Esophagus muscularis mucosa (tissue), 4 donors: ENCODE data around the gene PIK3CB. TPM values are rescaled to one million over a fixed set of nuclear protein-coding genes. Genes with fewer than 3 reads are reported as not detected.

Source experiments
- DNase-seq: peaks from one replicate; pipeline ENCODE4 v3.0.0-alpha.2; 2017; ENCODE audit errors: extremely low spot score
- H3K27ac ChIP-seq, 4 donors: fragments of 200-600 bp; sonication (generic); replicated peaks in 1 of 4; 1 replicate in 3 of 4; 2 replicates in 1 of 4; pipeline ENCODE4 v1.5.1; 2016 to 2019; ENCODE audit warnings: mild to moderate bottlenecking in 1 of 4
- H3K27me3 ChIP-seq, 4 donors: fragments of 200-600 bp; sonication (generic); one replicate each; pipeline versions ENCODE4 v1.5.1 to v1.6.0; 2016 to 2019
- H3K36me3 ChIP-seq, 4 donors: fragments of 200-600 bp; sonication (generic); one replicate each; pipeline ENCODE4 v1.5.1; 2016 to 2019
- H3K4me1 ChIP-seq, 4 donors: fragments of 200-600 bp; sonication (generic); one replicate each; pipeline ENCODE4 v1.5.1; 2016 to 2019
- H3K4me3 ChIP-seq, 4 donors: fragments of 200-600 bp; sonication (generic); 1 replicate in 2 of 4; 2 replicates in 2 of 4; pipeline ENCODE4 v1.5.1; 2016 to 2019; ENCODE audit warnings: mild to moderate bottlenecking in 4 of 4, moderate library complexity in 1 of 4
- H3K9me3 ChIP-seq, 4 donors: fragments of 200-600 bp; sonication (generic); 1 replicate in 3 of 4; 2 replicates in 1 of 4; pipeline ENCODE4 v1.5.1; 2016 to 2019
- EP300 ChIP-seq: sonication (generic); formaldehyde crosslinking; IDR thresholded peaks from one replicate; pipeline ENCODE4 v1.6.1; 2017; ENCODE audit warnings: antibody characterized with exemption
- POLR2A ChIP-seq: fragments of 450-650 bp; IDR thresholded peaks from one replicate; pipeline ENCODE4 v1.6.1; 2017; ENCODE audit warnings: antibody characterized with exemption, moderate library complexity, mild to moderate bottlenecking, low read depth
- POLR2AphosphoS5 ChIP-seq, 2 donors: sonication (generic); formaldehyde crosslinking; IDR thresholded peaks; one replicate each; pipeline ENCODE4 v1.6.1; 2017; ENCODE audit warnings: antibody characterized with exemption in 2 of 2
- WGBS: methylation state at CpG from one replicate; pipeline ENCODE4 v1.1.5; 2018; 5-methylcytosine and 5-hydroxymethylcytosine counted together
- intact Hi-C: fragments of 100-400 bp; cut with DNase I; formaldehyde crosslinking; loops from one replicate; pipeline ENCODE4 v1.15.1; 2023
- total RNA-seq, 4 donors: library from RNA; depleted of rRNA; stranded (reverse); fragments of >200 nt; gene quantifications; one replicate each; pipeline versions ENCODE4 v1.1.0 to v1.2.1, GENCODE V29; 2016
- TF ChIP-seq, protein P1 (sequence below), 3 experiments: fragments of 200-600 bp in 2 of 3; fragments of 450-650 bp in 1 of 3; sonication (generic) in 2 of 3; IDR thresholded peaks; one replicate each; pipeline ENCODE4 v1.5.1; 2017 to 2019; ENCODE audit warnings: antibody characterized with exemption in 3 of 3, mild to moderate bottlenecking in 2 of 3, moderate library complexity in 1 of 3

Gene PIK3CB
- total RNA-seq, 4 donors from 2014 or later = 32.1 to 42.7 (median 36.6) TPM

DNA sequence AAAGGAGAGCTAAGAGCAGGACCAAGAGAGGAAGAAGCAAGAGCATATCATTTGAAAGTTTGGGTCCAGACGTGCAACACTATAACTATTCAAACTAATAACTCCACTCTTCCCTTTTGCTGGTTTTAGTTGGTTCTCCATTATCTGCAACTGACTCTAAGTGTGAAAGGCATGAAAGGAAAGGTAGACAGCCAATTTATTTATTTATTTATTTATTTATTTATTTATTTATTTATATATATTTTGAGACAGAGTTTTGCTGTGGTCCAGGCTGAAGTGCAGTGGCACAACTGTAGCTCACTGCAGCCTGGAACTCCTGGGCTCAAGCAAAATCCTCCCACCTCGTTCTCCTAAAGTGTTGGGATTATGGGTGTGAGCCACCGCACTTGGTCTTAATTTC lies 22.1 kb upstream of the PIK3CB start:
- Histone ChIP-seq H3K9me3 (no peaks in the 10 kb centered on the region), H3K4me1 (no peaks in the 10 kb centered on the region), H3K27me3 (no peaks in the 10 kb centered on the region), H3K36me3 (no peaks in the 10 kb centered on the region), H3K27ac (no peak overlapping the region), H3K4me3 (no peak overlapping the region)
- 89% methylated on average over 3 of the region's 3 CpGs for WGBS
- intact Hi-C loops = no loop called here
- TF ChIP-seq EP300 = no peak
- TF ChIP-seq POLR2AphosphoS5 (IDR thresholded peaks at IDR 0.05) = no peak
- no peak for TF ChIP-seq POLR2A
- TF ChIP-seq, protein P1, sequence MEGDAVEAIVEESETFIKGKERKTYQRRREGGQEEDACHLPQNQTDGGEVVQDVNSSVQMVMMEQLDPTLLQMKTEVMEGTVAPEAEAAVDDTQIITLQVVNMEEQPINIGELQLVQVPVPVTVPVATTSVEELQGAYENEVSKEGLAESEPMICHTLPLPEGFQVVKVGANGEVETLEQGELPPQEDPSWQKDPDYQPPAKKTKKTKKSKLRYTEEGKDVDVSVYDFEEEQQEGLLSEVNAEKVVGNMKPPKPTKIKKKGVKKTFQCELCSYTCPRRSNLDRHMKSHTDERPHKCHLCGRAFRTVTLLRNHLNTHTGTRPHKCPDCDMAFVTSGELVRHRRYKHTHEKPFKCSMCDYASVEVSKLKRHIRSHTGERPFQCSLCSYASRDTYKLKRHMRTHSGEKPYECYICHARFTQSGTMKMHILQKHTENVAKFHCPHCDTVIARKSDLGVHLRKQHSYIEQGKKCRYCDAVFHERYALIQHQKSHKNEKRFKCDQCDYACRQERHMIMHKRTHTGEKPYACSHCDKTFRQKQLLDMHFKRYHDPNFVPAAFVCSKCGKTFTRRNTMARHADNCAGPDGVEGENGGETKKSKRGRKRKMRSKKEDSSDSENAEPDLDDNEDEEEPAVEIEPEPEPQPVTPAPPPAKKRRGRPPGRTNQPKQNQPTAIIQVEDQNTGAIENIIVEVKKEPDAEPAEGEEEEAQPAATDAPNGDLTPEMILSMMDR (IDR thresholded peaks at IDR 0.05) = no peak
- DNase-seq = no peak

DNA sequence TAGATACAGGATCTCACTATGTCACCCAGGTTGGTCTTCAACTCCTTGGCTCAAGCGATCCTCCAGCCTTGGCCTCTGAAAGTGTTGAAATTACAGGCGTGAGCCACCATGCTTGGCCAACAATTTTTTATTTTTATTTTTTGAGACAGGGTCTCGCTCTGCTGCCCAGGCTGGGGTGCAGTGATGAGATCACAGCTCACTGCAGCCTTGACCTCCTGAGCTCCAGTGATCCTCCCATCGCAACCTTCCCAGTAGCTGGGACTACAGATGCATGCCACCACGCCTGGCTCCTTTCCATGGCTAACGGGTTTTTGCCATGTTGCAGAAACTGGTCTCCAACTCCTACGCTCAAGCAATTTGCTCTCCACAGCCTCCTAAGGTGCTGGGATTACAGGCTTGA lies 20.2 kb upstream of the PIK3CB start:
- H3K4me1 ChIP-seq = no peaks in the 10 kb centered on the region
- 91% methylated on average over 7 of the region's 7 CpGs for WGBS
- H3K36me3 ChIP-seq = no peaks in the 10 kb centered on the region
- H3K4me3 ChIP-seq = no peak overlapping the region
- intact Hi-C loops = no loop called here
- no peaks in the 10 kb centered on the region for H3K27me3 ChIP-seq
- TF ChIP-seq POLR2A (no peak), POLR2AphosphoS5 (IDR thresholded peaks at IDR 0.05) (no peak), EP300 (no peak)
- TF ChIP-seq, protein P1 (IDR thresholded peaks at IDR 0.05) = no peak
- no peak overlapping the region for H3K27ac ChIP-seq
- no peak for DNase-seq
- no peaks in the 10 kb centered on the region for H3K9me3 ChIP-seq

DNA sequence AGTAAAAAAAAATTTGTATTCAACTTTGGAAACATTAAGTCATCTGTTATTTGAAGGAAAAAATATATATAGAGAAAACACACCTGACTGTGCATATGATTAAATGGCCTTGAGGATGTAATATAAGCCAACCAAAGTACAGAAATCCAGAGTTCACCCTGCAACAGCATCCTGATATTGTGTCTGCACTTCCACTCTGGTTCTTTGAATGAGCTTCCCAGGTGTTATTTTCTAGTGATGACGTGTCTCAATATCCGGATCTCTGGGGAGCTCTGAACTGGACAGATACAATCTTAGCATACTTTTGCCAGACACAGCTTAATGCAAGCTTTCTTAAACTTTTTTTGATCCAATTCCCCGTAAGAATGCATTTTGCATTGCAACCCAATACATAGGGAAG lies 19.5 kb upstream of the PIK3CB start:
- no peaks in the 10 kb centered on the region for H3K9me3 ChIP-seq
- WGBS = 79% methylated on average over 3 of the region's 3 CpGs

DNA sequence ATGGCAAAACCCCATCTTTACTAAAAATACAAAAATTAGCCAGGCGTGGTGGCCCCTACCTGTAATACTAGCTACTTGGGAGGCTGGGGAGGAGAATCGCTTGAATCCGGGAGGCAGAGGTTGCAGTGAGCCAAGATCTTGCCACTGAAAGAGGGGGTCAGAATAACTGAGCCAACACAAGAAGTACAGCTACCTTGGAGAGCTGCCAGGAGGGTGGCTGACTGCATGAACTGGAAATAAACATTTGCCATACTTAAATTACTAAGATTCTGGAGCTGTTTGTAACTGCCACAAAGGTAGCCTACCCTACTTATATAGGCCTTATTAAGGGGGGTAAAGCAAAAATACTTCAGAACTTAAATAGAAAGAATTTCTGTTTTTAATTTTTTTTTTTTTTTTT lies 15.4 kb upstream of the PIK3CB start:
- Histone ChIP-seq H3K9me3 (no peaks in the 10 kb centered on the region), H3K27me3 (no peaks in the 10 kb centered on the region), H3K4me3 (no peak overlapping the region), H3K4me1 (no peaks in the 10 kb centered on the region), H3K27ac (no peak overlapping the region), H3K36me3 (no peaks in the 10 kb centered on the region)
- 69% methylated on average over 3 of the region's 3 CpGs for WGBS
- DNase-seq = no peak
- no peak for TF ChIP-seq EP300
- TF ChIP-seq, protein P1 (IDR thresholded peaks at IDR 0.05) = no peak
- TF ChIP-seq POLR2A = no peak
- no peak for TF ChIP-seq POLR2AphosphoS5 (IDR thresholded peaks at IDR 0.05)
- intact Hi-C loops = no loop called here

More for the DNA sequence above, 19.5 kb upstream of the PIK3CB start:
- Histone ChIP-seq H3K27me3 (no peaks in the 10 kb centered on the region), H3K36me3 (no peaks in the 10 kb centered on the region), H3K4me1 (no peaks in the 10 kb centered on the region), H3K27ac (no peak overlapping the region), H3K4me3 (no peak overlapping the region)
- no peak for DNase-seq
- intact Hi-C loops = no loop called here
- TF ChIP-seq EP300 (no peak), POLR2AphosphoS5 (IDR thresholded peaks at IDR 0.05) (no peak), POLR2A (no peak)
- TF ChIP-seq, protein P1 (IDR thresholded peaks at IDR 0.05) = no peak

DNA sequence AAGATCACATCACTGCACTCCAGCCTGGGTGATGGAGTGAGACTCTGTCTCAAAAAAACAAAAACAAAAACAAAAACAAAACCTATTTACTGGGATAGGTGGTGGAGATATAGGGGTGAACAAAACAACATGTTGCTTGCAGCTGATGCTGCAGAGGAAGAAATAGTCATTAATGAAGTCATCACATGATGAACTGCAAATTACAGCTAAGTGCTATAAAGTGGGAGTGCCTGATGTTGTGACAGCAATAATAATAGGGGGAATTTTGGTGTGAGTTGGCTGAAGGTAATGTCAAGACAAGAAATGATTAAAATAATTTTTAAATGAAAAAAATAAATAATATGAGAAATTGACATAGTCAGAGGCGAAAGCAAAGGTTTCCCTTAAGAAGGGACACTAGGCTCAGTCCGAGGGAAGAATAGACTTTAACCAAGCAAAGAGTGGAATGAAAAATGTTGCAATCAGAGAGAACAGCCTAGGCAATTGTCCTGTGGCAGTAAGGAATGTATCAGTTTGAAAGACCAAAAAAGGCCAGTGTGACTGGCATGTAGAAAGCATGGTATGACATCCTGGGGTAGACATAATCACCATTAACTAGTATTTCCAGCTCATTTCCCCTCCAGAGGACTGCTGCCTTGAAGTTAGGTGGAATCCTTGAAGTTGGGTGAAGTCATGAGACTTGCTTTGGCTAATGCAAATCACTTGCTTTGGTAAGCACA lies 14.7 kb upstream of the PIK3CB start:
- H3K27ac ChIP-seq = no peak overlapping the region
- DNase-seq = no peak
- H3K27me3 ChIP-seq = no peaks in the 10 kb centered on the region
- WGBS = 83% methylated on average over 2 of the region's 2 CpGs
- no peak for TF ChIP-seq EP300
- no peak for TF ChIP-seq POLR2AphosphoS5 (IDR thresholded peaks at IDR 0.05)
- TF ChIP-seq POLR2A = no peak
- TF ChIP-seq, protein P1 (IDR thresholded peaks at IDR 0.05) = no peak
- intact Hi-C loops = no loop called here
- no peak overlapping the region for H3K4me3 ChIP-seq
- H3K4me1 ChIP-seq = no peaks in the 10 kb centered on the region
- no peaks in the 10 kb centered on the region for H3K36me3 ChIP-seq
- H3K9me3 ChIP-seq = no peaks in the 10 kb centered on the region
